DOHH2 (cell line): ENCODE results near the gene CCDC28B.

Source experiments
- EZH2phosphoT487 ChIP-seq: fragments of 200-600 bp; sonication (generic); IDR thresholded peaks from 2 replicates; pipeline ENCODE4 v1.6.1; 2017; ENCODE audit warnings: borderline replicate concordance, mild to moderate bottlenecking, antibody characterized with exemption, low read length, moderate library complexity, mixed read lengths
- TF ChIP-seq, protein P1 (sequence below): fragments of 200-600 bp; sonication (generic); IDR thresholded peaks from one replicate; pipeline ENCODE4 v1.5.1; 2014; ENCODE audit warnings: antibody characterized with exemption, mild to moderate bottlenecking, low read depth, low read length; ENCODE audit not compliant: poor library complexity, severe bottlenecking

DNA sequence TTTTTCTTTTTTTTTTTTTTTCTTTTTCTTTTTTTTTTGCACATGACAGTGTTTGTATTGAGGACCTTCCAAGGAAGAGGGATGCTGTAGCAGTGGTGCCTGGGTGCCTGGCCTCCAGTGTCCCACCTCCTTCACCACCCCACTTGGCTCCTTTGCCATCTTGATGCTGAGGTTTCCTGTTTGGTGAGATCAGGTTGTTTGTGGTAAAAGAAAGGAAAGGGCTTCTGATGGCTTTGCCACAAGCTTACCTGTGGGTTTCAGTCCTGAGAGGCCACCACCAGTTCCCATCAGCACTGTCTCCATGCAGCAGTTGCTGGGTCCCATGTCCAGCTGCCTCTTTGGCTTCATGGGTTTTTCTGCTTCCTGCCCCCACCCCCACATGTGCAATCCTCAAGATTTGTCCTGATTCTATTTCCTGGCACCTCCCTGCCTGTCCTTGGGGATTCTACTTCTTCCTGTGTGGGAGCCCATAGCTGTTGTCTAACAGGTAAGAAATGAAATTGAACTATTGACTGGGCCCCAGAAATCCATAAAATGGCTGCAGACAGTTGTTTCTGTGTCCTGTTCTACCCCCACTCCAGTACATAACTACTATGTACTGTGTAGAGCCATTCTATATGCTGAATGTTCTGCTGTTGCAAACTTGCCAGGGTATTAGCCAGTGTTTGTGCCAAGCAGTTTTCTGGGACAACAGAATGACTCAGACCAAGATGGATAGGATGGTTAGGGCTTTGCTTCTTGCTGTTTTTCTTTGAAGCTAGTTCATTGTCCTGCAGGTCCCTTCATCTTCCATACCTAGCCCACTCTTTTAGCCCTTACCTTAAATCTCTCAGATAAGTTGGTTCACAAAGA lies 4.2 kb upstream of the CCDC28B start:
- TF ChIP-seq, protein P1, sequence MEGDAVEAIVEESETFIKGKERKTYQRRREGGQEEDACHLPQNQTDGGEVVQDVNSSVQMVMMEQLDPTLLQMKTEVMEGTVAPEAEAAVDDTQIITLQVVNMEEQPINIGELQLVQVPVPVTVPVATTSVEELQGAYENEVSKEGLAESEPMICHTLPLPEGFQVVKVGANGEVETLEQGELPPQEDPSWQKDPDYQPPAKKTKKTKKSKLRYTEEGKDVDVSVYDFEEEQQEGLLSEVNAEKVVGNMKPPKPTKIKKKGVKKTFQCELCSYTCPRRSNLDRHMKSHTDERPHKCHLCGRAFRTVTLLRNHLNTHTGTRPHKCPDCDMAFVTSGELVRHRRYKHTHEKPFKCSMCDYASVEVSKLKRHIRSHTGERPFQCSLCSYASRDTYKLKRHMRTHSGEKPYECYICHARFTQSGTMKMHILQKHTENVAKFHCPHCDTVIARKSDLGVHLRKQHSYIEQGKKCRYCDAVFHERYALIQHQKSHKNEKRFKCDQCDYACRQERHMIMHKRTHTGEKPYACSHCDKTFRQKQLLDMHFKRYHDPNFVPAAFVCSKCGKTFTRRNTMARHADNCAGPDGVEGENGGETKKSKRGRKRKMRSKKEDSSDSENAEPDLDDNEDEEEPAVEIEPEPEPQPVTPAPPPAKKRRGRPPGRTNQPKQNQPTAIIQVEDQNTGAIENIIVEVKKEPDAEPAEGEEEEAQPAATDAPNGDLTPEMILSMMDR = no peak
- no peak for TF ChIP-seq EZH2phosphoT487
